Uterus (tissue), 4 donors: Measurements from ENCODE around the gene ZNF229. TPM values are rescaled to one million over a fixed set of nuclear protein-coding genes. Genes with fewer than 3 reads are reported as not detected.
"Not testable (repeated sequence)": the region's sequence is repeated elsewhere in the genome, so short reads cannot be mapped to it uniquely, and the experiment has no call there.

Experiments
- DNase-seq, 2 donors: peaks; one replicate each; pipeline ENCODE4 v3.0.0-alpha.2; 2019 to 2020
- H3K27ac ChIP-seq, 2 donors: fragments of 200-600 bp; sonication (generic); 1 replicate in 1 of 2; 2 replicates in 1 of 2; pipeline ENCODE4 v1.5.1; 2016 to 2018
- H3K27me3 ChIP-seq, 2 donors: fragments of 200-600 bp; sonication (generic); one replicate each; pipeline ENCODE4 v1.5.1; 2018 to 2019; ENCODE audit warnings: control low read depth in 1 of 2
- H3K36me3 ChIP-seq, 2 donors: fragments of 200-600 bp; sonication (generic); one replicate each; pipeline ENCODE4 v1.5.1; 2019; ENCODE audit warnings: control low read depth in 1 of 2
- H3K4me1 ChIP-seq, 2 donors: fragments of 200-600 bp; sonication (generic); one replicate each; pipeline ENCODE4 v1.5.1; 2018 to 2019; ENCODE audit warnings: control low read depth in 1 of 2
- H3K4me3 ChIP-seq, 2 donors: fragments of 200-600 bp; sonication (generic); 1 replicate in 1 of 2; 2 replicates in 1 of 2; pipeline ENCODE4 v1.5.1; 2018 to 2019; ENCODE audit warnings: mild to moderate bottlenecking in 1 of 2
- H3K9me3 ChIP-seq, 2 donors: fragments of 200-600 bp; sonication (generic); one replicate each; pipeline ENCODE4 v1.5.1; 2019; ENCODE audit warnings: control low read depth in 1 of 2
- POLR2A ChIP-seq, 2 donors: fragments of 450-650 bp; IDR thresholded peaks; one replicate each; pipeline ENCODE4 v1.6.1; 2016; ENCODE audit warnings: antibody characterized with exemption in 2 of 2, mild to moderate bottlenecking in 1 of 2, moderate library complexity in 1 of 2
- intact Hi-C: fragments of 100-400 bp; cut with DNase I; formaldehyde crosslinking; loops from one replicate; pipeline ENCODE4 v1.15.1; 2023; ENCODE audit warnings: low total_unique reads
- total RNA-seq, 4 donors: library from RNA; depleted of rRNA in 3 of 4; stranded (reverse); fragments of >200 nt in 3 of 4; gene quantifications; one replicate each; pipeline versions ENCODE4 v1.1.0 to v1.2.4, GENCODE V29; 2014 to 2023
- TF ChIP-seq, protein P1 (sequence below), 4 experiments: fragments of 200-600 bp in 2 of 4; fragments of 450-650 bp in 2 of 4; sonication (generic) in 2 of 4; IDR thresholded peaks; one replicate each; pipeline ENCODE4 v1.5.1; 2016 to 2019; ENCODE audit warnings: antibody characterized with exemption in 4 of 4, mild to moderate bottlenecking in 2 of 4, moderate library complexity in 1 of 4
- donor health status: DM: yes; HTN: yes; CAD: no.

The ZNF229 gene
- total RNA-seq, 4 donors from 2014 or later: 1.0 to 23.7 (median 2.4) TPM

DNA sequence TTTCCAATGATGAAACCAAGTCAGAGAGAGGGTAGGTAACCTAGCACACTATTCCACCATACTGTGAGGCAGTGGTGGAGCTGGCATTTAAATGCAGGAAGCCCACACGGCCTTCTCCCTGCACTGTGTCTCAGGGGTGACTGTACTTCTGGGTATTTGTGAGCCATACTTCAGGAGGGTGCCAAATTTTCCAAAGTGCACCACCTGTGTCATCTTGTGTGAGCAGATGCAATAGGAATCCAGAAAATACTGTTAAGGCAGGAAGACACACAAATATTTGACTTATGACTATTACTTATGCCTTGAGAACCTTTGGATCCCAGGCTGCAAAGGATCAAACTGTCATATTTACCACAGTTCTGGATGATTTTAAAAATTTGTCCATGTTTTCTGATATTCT lies 17.3 kb downstream of the ZNF229 start:
- peaks cover 0 to 59% of the 10 kb centered on the region in 2 donors for H3K9me3 ChIP-seq
- no peak overlapping the region for H3K4me3 ChIP-seq
- intact Hi-C loops: no loop called here
- no peak for DNase-seq
- H3K27me3 ChIP-seq: no peaks in the 10 kb centered on the region
- H3K36me3 ChIP-seq: no peaks in the 10 kb centered on the region
- no peaks in the 10 kb centered on the region for H3K4me1 ChIP-seq
- TF ChIP-seq, protein P1, sequence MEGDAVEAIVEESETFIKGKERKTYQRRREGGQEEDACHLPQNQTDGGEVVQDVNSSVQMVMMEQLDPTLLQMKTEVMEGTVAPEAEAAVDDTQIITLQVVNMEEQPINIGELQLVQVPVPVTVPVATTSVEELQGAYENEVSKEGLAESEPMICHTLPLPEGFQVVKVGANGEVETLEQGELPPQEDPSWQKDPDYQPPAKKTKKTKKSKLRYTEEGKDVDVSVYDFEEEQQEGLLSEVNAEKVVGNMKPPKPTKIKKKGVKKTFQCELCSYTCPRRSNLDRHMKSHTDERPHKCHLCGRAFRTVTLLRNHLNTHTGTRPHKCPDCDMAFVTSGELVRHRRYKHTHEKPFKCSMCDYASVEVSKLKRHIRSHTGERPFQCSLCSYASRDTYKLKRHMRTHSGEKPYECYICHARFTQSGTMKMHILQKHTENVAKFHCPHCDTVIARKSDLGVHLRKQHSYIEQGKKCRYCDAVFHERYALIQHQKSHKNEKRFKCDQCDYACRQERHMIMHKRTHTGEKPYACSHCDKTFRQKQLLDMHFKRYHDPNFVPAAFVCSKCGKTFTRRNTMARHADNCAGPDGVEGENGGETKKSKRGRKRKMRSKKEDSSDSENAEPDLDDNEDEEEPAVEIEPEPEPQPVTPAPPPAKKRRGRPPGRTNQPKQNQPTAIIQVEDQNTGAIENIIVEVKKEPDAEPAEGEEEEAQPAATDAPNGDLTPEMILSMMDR (IDR thresholded peaks at IDR 0.05): no peak
- TF ChIP-seq POLR2A (IDR thresholded peaks at IDR 0.05): no peak
- no peak overlapping the region for H3K27ac ChIP-seq

DNA sequence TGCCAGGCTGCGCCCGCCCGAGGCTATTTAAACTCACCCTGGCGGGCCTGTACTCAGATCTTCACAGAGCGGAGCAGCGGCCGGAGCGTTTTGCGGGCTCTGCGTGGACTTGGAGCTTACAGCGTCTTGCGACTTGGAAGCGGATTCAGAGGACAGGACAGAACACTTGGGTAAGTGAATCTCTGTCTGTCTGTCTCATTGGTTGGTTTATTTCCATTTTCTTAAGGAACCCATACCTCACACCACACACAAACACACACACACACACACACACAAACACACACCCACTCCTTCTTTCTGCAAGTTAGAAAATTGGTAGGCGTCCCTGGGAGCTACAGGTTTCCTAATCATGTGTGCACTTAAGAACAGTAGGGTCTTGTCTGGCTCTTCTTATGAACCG lies 32.7 kb downstream of the ZNF229 start:
- H3K4me1 ChIP-seq, DNase-seq, intact Hi-C loops, H3K4me3 ChIP-seq, H3K27ac ChIP-seq, H3K9me3 ChIP-seq, H3K36me3 ChIP-seq, H3K27me3 ChIP-seq: not testable (repeated sequence)

DNA sequence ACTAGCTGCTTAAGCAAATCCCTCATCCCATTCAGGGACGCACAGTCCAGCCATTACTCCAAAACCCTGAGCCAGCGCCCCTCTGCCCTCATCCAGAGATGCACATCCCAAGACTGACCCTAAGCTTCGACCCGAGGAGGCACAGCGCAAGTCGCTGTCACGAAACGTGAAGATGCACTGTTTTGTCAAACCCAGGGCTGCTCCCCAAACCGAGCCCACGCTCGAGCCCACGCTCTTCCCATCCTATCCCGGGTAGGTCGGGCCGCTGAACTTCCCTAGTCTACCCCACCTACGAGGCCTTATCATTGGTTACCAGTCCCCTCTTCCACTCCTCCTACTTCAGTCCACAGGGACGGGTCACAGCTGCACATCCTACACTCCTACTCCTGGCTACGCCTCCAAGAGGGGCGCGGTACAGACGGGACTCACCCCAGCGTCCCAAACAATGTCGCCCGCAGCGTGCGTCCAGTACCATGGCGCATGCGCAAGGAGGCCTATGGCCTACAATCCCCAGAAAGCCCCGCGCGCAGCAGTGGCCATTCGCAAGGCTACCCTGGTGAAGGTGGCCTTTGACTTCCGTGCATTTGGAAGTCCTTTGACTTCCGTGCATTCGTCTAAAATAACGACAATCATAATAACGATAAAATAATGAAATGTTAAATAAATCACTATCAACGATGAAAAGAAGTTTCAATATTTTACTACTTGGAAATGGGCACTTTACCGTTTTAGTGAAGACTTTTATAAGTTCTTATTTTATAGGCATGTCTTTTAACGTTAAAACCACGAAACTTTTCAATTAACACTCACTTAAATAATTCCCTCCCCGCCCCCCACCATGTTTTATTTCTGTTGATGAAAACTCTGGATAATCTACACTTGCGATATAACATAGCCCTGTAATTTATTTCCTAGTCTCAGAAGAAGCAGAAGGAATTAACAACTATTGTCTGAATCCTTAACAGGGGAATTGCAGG lies 46.8 kb downstream of the ZNF229 start, which contains the start of gene ZNF285:
TSS of gene ZNF285 (minus strand) at position 470 of the 977 bp plus-strand sequence. CDS start 4,395 bp downstream, outside the sequence.
- no peaks in the 10 kb centered on the region for H3K4me1 ChIP-seq
- H3K9me3 ChIP-seq: peaks cover 0 to 8% of the 10 kb centered on the region in 2 donors
- no peaks in the 10 kb centered on the region for H3K36me3 ChIP-seq
- TF ChIP-seq, protein P1 (IDR thresholded peaks at IDR 0.05): no peak
- TF ChIP-seq POLR2A (IDR thresholded peaks at IDR 0.05): no peak
- H3K27me3 ChIP-seq: no peaks in the 10 kb centered on the region
- intact Hi-C loops: no loop called here
- H3K27ac ChIP-seq: peak within 1 kb of the TSS in 1 of 2 donors; percentile 18
- DNase-seq: peak; percentile 84 to 86
- peak within 1 kb of the TSS; percentile 47 to 50 for H3K4me3 ChIP-seq

DNA sequence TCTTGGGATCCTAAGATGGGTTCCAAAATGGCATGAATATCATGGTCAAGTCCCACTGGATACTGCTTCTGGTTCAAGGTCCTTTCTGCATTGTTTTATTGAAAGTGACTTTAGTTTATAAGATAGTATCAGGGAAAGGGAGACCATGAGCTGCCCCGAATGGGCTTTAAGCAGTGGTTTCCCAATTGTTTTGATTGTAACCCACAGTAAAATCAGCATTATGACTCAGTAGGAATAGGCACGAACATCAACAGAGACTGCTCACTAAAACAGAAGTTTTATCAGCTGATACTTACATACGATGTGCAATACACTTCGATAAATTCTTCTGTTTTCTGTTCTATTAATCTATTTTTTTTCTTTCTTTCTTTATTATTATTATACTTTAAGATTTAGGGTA lies 59.0 kb downstream of the ZNF229 start:
- H3K36me3 ChIP-seq, H3K27me3 ChIP-seq, H3K4me3 ChIP-seq, H3K27ac ChIP-seq, intact Hi-C loops, H3K9me3 ChIP-seq, H3K4me1 ChIP-seq, DNase-seq: not testable (repeated sequence)

Other genes with a start within 250 kb of the ZNF229 start
- gene ZNF227, start 235.9 kb downstream of the ZNF229 start, total RNA-seq: 10 to 100 TPM; 19.7 to 43.8 (median 29.2) TPM
- 1 to 10 TPM in 1 of 4 donors, under 1 TPM in 1, not detected in 2; 0.55 to 1.7 TPM for gene ZNF233, start 188.6 kb downstream of the ZNF229 start, total RNA-seq
- 10 to 100 TPM in 1 of 4 donors, 1 to 10 TPM in 3; 4.1 to 17.4 (median 9.0) TPM for gene ZNF235, start 143.4 kb downstream of the ZNF229 start, total RNA-seq
- 10 to 100 TPM in 1 of 4 donors, 1 to 10 TPM in 3; 3.3 to 23.2 (median 7.3) TPM for gene ZNF112, start 91.8 kb downstream of the ZNF229 start, total RNA-seq
- gene ZNF285, start 46.9 kb downstream of the ZNF229 start, total RNA-seq: 10 to 100 TPM in 2 of 4 donors, 1 to 10 TPM in 1, under 1 TPM in 1; 0.29 to 25.9 (median 9.2) TPM
- gene ZNF180, start 52.0 kb upstream of the ZNF229 start, total RNA-seq: 10 to 100 TPM in 2 of 4 donors, 1 to 10 TPM in 2; 2.6 to 23.4 (median 11.2) TPM
- 1 to 10 TPM in 1 of 4 donors, under 1 TPM in 1, not detected in 2; 0.40 to 2.9 TPM for gene CEACAM20, start 81.2 kb upstream of the ZNF229 start, total RNA-seq
- gene IGSF23, start 165.1 kb upstream of the ZNF229 start, total RNA-seq: not detected
- gene PVR, start 195.4 kb upstream of the ZNF229 start, total RNA-seq: 10 to 100 TPM in 3 of 4 donors, 1 to 10 TPM in 1; 7.9 to 45.3 (median 28.0) TPM
- 10 to 100 TPM in 1 of 4 donors, 1 to 10 TPM in 3; 1.0 to 16.1 (median 1.3) TPM for gene CEACAM19, start 223.0 kb upstream of the ZNF229 start, total RNA-seq